DND-41 (cell line): ENCODE results near the gene PTPRR.

Source experiments
- ATAC-seq: fragments of 200-7000 bp; cut with Tn5 transposase; 3 replicates; pipeline ENCODE4 v1.9.1; 2021; ENCODE audit warnings: low read depth; ENCODE audit not compliant: insufficient read depth
- DNase-seq: peaks from one replicate; pipeline ENCODE4 v3.0.0-alpha.2; 2020
- H2AFZ ChIP-seq: 2 replicates; pipeline ENCODE4 v1.6.0; 2012; ENCODE audit warnings: low read depth, low read length
- H3K27ac ChIP-seq: 2 replicates; pipeline ENCODE4 v1.5.1; 2012; ENCODE audit warnings: low read length, inconsistent platforms
- H3K27me3 ChIP-seq: fragments of 200-600 bp; sonication (generic); 2 replicates; pipeline ENCODE4 v1.6.0; 2012; ENCODE audit warnings: low read length, mild to moderate bottlenecking, inconsistent platforms; ENCODE audit not compliant: insufficient read depth, poor library complexity
- H3K36me3 ChIP-seq: 2 replicates; pipeline ENCODE4 v1.5.1; 2012; ENCODE audit warnings: low read length, inconsistent platforms; ENCODE audit not compliant: insufficient read depth
- H3K4me1 ChIP-seq: 2 replicates; pipeline ENCODE4 v1.5.1; 2012; ENCODE audit warnings: mild to moderate bottlenecking, low read length; ENCODE audit not compliant: insufficient read depth
- H3K4me2 ChIP-seq: 2 replicates; pipeline ENCODE4 v1.6.0; 2012; ENCODE audit warnings: mild to moderate bottlenecking, moderate library complexity, low read length, inconsistent platforms; ENCODE audit not compliant: insufficient read depth
- H3K4me3 ChIP-seq, 2 experiments: fragments of 200-600 bp in 1 of 2; shearing (Covaris generic) in 1 of 2; 2 replicates each; pipeline ENCODE4 v1.5.1; 2012 to 2016; ENCODE audit warnings: inconsistent platforms in 2 of 2, low read length in 2 of 2, mild to moderate bottlenecking in 2 of 2, low read depth in 1 of 2, moderate library complexity in 1 of 2
- H3K79me2 ChIP-seq: 2 replicates; pipeline ENCODE4 v1.6.0; 2012; ENCODE audit warnings: low read length, inconsistent platforms; ENCODE audit not compliant: insufficient read depth
- H3K9ac ChIP-seq: 2 replicates; pipeline ENCODE4 v1.6.0; 2012; ENCODE audit warnings: low read depth, mild to moderate bottlenecking, inconsistent platforms, low read length, moderate library complexity
- H3K9me3 ChIP-seq: 2 replicates; pipeline ENCODE4 v1.5.1; 2012; ENCODE audit warnings: low read length, moderate library complexity, mild to moderate bottlenecking, inconsistent platforms; ENCODE audit not compliant: insufficient read depth, severe bottlenecking
- H4K20me1 ChIP-seq: 2 replicates; pipeline ENCODE4 v1.6.0; 2012; ENCODE audit warnings: low read length; ENCODE audit not compliant: insufficient read depth
- EZH2 ChIP-seq: IDR thresholded peaks from 3 replicates; pipeline ENCODE4 v1.6.1; 2012; ENCODE audit warnings: borderline replicate concordance, low read depth, mild to moderate bottlenecking, moderate library complexity, low read length, inconsistent platforms; ENCODE audit not compliant: severe bottlenecking
- TF ChIP-seq, protein P1 (sequence below): IDR thresholded peaks from 2 replicates; pipeline ENCODE4 v1.5.1; 2012; ENCODE audit warnings: borderline replicate concordance, low read length, moderate library complexity, mild to moderate bottlenecking; ENCODE audit not compliant: poor library complexity, severe bottlenecking; ENCODE audit errors: extremely low read depth

Gene PTPRR

DNA sequence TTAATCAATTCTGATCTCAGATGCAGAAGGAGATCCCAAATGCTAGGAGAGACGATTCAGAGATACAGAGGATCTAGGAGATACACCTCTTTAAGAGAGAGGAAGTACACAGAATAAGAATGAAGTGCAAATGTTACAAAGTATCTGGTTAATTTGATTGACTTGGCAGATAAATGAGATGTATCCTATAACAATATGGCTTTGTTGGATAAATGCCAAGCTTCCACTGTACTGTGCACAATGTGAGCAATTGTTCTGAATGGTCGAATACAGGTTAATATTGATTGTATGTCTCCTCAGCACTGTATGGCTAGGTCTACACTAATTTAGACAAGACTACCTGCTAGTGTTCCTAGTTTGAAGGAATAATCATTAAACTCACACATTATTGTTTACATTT is 163.7 kb downstream of the PTPRR start:
- Histone ChIP-seq H3K79me2 (no peaks in the 10 kb centered on the region), H2AFZ (no peak overlapping the region), H3K27me3 (no peaks in the 10 kb centered on the region), H3K9ac (no peak overlapping the region), H3K4me2 (no peak overlapping the region), H3K9me3 (no peaks in the 10 kb centered on the region), H3K4me1 (no peaks in the 10 kb centered on the region), H3K27ac (no peak overlapping the region), H3K36me3 (no peaks in the 10 kb centered on the region), H3K4me3 (no peak overlapping the region), H4K20me1 (no peaks in the 10 kb centered on the region)
- TF ChIP-seq EZH2: no peak
- TF ChIP-seq, protein P1, sequence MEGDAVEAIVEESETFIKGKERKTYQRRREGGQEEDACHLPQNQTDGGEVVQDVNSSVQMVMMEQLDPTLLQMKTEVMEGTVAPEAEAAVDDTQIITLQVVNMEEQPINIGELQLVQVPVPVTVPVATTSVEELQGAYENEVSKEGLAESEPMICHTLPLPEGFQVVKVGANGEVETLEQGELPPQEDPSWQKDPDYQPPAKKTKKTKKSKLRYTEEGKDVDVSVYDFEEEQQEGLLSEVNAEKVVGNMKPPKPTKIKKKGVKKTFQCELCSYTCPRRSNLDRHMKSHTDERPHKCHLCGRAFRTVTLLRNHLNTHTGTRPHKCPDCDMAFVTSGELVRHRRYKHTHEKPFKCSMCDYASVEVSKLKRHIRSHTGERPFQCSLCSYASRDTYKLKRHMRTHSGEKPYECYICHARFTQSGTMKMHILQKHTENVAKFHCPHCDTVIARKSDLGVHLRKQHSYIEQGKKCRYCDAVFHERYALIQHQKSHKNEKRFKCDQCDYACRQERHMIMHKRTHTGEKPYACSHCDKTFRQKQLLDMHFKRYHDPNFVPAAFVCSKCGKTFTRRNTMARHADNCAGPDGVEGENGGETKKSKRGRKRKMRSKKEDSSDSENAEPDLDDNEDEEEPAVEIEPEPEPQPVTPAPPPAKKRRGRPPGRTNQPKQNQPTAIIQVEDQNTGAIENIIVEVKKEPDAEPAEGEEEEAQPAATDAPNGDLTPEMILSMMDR: no peak
- ATAC-seq: no peak
- no peak for DNase-seq

DNA sequence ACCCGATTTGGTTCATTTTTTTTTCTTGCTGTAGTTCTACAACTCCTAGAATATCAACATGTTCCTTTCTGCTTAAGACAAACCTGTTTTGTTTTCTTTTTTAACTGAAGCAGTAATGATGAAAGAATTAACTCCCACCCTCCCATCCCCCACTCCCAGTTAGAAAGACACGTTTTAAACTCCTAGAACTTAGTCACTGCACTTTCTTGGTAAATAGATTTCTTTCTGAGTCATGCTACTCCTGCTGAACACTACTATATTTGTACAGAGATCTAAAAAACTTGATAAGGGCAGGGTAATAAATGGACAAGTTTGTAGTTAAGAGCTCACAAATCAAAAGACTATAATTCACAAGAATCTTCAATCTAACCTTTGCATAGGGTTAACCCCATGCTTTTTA is 164.4 kb downstream of the PTPRR start:
- H3K4me1 ChIP-seq: no peaks in the 10 kb centered on the region
- no peaks in the 10 kb centered on the region for H3K27me3 ChIP-seq
- no peak overlapping the region for H3K27ac ChIP-seq
- no peak overlapping the region for H3K9ac ChIP-seq
- DNase-seq (no peak), ATAC-seq (no peak)
- H4K20me1 ChIP-seq: no peaks in the 10 kb centered on the region
- H3K4me3 ChIP-seq: no peak overlapping the region
- TF ChIP-seq, protein P1: no peak
- TF ChIP-seq EZH2: no peak
- no peaks in the 10 kb centered on the region for H3K36me3 ChIP-seq
- no peaks in the 10 kb centered on the region for H3K79me2 ChIP-seq
- H2AFZ ChIP-seq: no peak overlapping the region
- no peak overlapping the region for H3K4me2 ChIP-seq
- no peaks in the 10 kb centered on the region for H3K9me3 ChIP-seq

DNA sequence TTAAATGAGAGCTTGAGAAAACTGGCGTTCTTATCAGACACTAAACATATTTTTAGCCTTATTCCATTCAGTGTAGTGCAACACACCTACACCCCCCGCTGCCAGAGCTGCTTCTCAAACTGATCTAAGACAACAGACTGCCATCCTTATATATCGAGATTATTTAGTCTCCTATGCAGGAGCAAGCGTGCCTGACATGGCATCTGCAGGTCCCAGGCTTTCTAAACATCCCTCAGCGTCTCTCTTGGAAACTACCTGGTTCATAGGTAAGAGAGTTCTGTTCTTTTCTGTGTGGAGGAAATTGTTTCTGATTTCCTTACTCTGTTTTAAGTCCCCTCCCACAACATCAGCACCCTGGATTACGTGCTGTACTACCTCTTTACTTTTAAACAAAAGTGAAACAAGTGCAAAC is 166.2 kb downstream of the PTPRR start:
- H2AFZ ChIP-seq: no peak overlapping the region
- no peaks in the 10 kb centered on the region for H3K79me2 ChIP-seq
- ATAC-seq (no peak), DNase-seq (no peak)
- H3K27me3 ChIP-seq: no peaks in the 10 kb centered on the region
- no peak overlapping the region for H3K9ac ChIP-seq
- H3K36me3 ChIP-seq: no peaks in the 10 kb centered on the region
- no peaks in the 10 kb centered on the region for H3K4me1 ChIP-seq
- no peaks in the 10 kb centered on the region for H3K9me3 ChIP-seq
- no peak overlapping the region for H3K4me2 ChIP-seq
- no peak overlapping the region for H3K4me3 ChIP-seq
- H3K27ac ChIP-seq: no peak overlapping the region
- TF ChIP-seq, protein P1: no peak
- no peak for TF ChIP-seq EZH2
- no peaks in the 10 kb centered on the region for H4K20me1 ChIP-seq

DNA sequence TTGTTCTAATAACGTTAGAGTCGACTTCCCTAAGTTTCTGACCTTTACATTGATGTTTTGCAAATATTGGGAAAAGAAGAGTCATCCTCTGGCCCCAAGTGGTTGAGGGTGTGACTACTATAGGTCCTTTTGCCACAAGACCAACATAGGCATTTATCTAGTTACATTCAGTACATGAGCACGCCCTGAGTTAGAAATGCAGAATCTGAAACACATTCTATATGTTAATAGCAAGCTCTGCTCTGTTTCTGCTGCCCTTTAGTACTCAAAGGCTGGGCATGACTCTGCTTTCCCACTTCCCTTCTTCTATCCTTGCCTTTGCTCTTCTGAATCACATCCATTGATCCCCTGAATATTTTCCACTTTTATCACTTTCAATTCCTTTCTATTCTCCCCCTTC is 168.2 kb downstream of the PTPRR start:
- H3K9me3 ChIP-seq: no peaks in the 10 kb centered on the region
- no peaks in the 10 kb centered on the region for H3K36me3 ChIP-seq
- no peak overlapping the region for H3K27ac ChIP-seq
- no peak overlapping the region for H3K9ac ChIP-seq
- no peak overlapping the region for H3K4me3 ChIP-seq
- TF ChIP-seq EZH2: no peak
- TF ChIP-seq, protein P1: no peak
- H3K27me3 ChIP-seq: no peaks in the 10 kb centered on the region
- H4K20me1 ChIP-seq: no peaks in the 10 kb centered on the region
- no peaks in the 10 kb centered on the region for H3K79me2 ChIP-seq
- no peak overlapping the region for H3K4me2 ChIP-seq
- no peak for DNase-seq
- no peak overlapping the region for H2AFZ ChIP-seq
- no peaks in the 10 kb centered on the region for H3K4me1 ChIP-seq
- ATAC-seq: no peak
